GM15510 (cell line): ENCODE measurements around the gene SLC38A8.

ENCODE experiments used
- POLR2A ChIP-seq: IDR thresholded peaks from 3 replicates; pipeline ENCODE4 v1.6.1; 2011; ENCODE audit warnings: borderline replicate concordance; ENCODE audit not compliant: insufficient read length; ENCODE audit errors: extremely low read depth

The SLC38A8 gene

DNA sequence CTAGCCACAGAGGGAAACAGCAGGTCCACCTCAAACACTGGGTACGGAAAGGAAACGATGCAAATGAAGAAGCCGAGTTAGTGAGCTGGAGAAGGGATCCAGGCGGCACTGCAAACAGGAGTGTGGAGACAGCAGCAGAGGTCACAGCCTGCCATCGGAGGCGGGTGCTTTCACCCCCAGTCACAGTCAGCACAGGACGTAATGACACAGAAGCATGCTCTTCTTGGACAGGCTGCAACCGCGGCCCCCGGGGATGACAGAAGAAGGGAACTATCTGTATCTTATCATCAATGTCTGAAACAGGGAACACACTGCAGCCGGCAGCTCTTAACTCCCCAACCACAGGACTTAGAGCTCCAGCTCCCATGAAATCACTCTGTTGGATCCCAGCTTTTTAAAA, 16.1 kb upstream of the SLC38A8 start:
- TF ChIP-seq POLR2A, result no peak

DNA sequence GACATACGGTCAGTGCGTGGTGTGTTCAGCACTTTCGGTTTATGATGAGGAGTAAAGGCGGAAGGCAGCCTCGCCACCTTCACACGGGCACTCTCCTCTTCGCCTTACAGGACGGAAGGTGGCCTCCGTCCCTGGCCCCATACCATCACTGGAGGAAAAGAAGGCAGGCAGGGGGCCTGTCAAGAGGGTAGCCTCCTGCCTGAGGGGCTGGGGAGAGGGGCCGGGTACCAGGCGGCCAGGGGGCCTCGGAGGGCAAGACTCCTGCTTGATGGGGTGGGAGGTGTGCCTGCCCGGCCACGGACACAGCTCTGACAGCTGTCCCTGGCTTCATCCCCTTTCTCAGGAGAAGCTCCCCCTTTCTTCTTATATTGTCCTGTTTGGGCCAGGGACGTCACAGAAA, 15.6 kb upstream of the SLC38A8 start:
- no peak for TF ChIP-seq POLR2A

GRCh38 chr16:84056933-84057332, 14.3 kb upstream of the SLC38A8 start:
- TF ChIP-seq POLR2A, result no peak

GRCh38 chr16:84055801-84056634, 13.4 kb upstream of the SLC38A8 start:
- no peak for TF ChIP-seq POLR2A

DNA sequence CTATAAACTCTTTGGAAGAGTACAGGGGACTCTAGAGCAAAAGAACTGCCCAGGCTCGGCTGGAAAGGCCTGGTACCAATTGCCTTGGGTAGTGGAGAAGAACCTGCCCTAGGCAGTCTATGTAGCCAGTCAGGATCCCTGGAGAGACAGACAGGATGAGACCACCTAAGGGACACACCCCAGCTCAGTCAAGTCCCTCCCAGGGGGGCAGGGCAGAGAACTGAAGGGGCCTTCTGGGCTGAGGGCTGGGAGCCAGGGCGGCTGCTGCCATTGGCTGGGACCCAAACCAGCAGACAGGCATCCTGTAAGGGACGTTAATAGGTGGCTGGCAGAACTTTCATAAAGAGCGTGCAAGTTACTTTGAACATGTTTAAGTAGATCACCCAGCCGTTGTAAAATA, 12.8 kb upstream of the SLC38A8 start:
- no peak for TF ChIP-seq POLR2A

DNA sequence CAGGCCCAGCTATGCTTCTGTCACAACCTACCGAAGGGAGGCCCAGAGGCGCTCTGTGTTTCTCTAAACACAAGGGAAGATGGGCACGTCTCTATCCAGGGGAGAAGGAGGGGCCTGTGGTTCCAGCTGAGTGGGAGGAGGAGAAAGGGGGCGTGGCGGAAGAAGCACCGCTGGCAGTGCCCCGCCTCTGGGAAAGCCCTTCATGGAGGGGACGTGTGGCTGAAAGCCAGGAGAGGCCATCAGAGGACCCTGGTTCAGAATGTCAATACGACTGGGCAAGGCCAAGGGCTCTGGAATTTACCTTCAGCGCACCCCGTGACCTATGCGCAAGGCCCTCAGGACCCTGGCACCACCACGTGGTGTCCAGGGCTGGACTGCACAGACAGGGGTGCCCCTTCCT, 12.3 kb upstream of the SLC38A8 start:
- TF ChIP-seq POLR2A, result no peak

GRCh38 chr16:84054271-84054670, 11.7 kb upstream of the SLC38A8 start:
- TF ChIP-seq POLR2A, result no peak

DNA sequence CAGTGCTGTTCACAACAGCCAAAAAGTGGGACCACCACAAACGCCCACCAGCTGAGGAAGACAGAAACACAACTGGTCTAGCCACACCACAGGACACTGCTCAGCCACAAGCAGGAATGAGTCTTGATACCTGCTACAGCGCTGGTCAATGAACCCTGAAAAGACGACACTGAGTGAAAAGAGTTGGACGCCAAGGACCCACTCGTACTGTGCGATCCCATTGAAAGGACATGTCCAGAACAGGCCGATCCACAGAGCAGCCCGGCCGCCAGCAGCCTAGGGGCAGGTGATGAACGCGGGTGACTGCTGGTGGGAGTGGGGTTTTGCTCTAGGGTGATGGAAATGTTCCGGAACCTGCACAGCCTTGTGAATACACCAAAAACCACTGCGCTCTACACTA, 10.6 kb upstream of the SLC38A8 start:
- TF ChIP-seq POLR2A, result no peak

DNA sequence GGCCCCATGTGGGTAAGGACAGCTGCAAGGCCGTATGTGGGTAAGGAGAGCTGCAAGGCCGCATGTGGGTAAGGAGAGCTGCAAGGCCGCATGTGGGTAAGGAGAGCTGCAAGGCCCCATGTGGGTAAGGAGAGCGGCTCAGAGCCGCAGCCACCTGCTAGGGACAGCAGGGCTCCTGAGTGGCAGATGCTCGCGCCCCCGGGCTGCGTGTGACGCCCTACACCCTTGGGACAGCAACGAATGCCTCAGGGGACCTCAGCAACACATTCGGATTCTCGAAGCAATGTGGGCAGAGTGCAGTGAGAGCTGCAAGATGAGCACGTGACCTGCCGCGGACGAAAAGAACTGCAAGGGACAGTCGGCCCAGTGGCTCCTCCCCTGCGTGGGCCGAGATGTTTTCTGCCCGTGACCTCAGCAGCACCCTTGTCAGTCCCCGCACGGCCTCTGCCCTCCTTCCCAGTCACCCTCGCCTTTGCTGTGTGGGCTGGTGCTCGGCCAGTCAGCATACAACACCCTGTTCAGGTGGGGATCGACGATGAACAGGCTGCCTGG, 9.6 kb upstream of the SLC38A8 start:
- no peak for TF ChIP-seq POLR2A

GRCh38 chr16:84050316-84050715, 7.7 kb upstream of the SLC38A8 start:
- no peak for TF ChIP-seq POLR2A

- TF ChIP-seq POLR2A, result no peak
Observed at GRCh38 chr16:84049403-84050060, 6.9 kb upstream of the SLC38A8 start.

- TF ChIP-seq POLR2A, result no peak
Observed at GRCh38 chr16:84048871-84049270, 6.3 kb upstream of the SLC38A8 start.

DNA sequence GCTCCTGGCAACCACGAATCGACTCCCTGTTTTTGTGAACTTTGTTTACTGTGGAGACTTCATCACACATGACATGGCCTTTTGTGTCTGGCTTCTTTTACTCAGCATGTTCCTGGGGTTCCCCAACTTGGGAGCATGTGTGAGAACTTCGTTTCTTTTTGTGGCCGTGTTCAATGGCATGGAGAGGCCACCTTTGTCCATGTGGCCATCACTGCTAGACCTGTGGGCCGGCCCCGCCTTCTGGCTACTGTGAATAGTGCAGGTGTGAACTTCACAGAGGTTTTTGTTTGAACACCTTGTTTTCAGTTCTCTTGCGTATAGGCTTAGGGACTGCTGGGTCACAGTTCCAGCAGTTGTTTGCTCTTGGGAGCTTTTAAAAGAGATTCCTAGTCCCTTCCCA, 5.7 kb upstream of the SLC38A8 start:
- TF ChIP-seq POLR2A, result no peak

- no peak for TF ChIP-seq POLR2A
Observed at GRCh38 chr16:84047626-84048025, 5.0 kb upstream of the SLC38A8 start.

GRCh38 chr16:84047206-84047605, 4.6 kb upstream of the SLC38A8 start:
- no peak for TF ChIP-seq POLR2A
